Mammary epithelial cell (primary cell): ENCODE results near the gene OR10P1.

Source experiments
- CTCF ChIP-seq, 2 donors: IDR thresholded peaks in 1 of 2; conservative IDR thresholded peaks in 1 of 2; 2 replicates each; pipeline ENCODE4 v1.5.1; 2011 to 2012; ENCODE audit warnings: inconsistent platforms in 2 of 2, low read length in 2 of 2, mild to moderate bottlenecking in 2 of 2, control low read depth in 1 of 2, low read depth in 1 of 2; ENCODE audit not compliant: insufficient read depth in 1 of 2; ENCODE audit errors: extremely low read depth in 1 of 2
- EZH2 ChIP-seq: IDR thresholded peaks from 2 replicates; pipeline ENCODE4 v1.6.1; 2012; ENCODE audit warnings: low read length, inconsistent platforms, borderline replicate concordance

GRCh38 chr12:55673638-55674037, 36.9 kb downstream of the OR10P1 start:
- TF ChIP-seq CTCF (conservative IDR thresholded peaks at IDR 0.05 in 1 of 2, IDR thresholded peaks at IDR 0.05 in 1 of 2; ENCODE audit: extremely low read depth in 1 of 2, insufficient read depth in 1 of 2, low read depth in 1 of 2, low read length in 2 of 2) (no peak), EZH2 (no peak)
